Keratinocyte (primary cell): Measurements from ENCODE around the gene TPCN2. TPM values are rescaled to one million over a fixed set of nuclear protein-coding genes. Genes with fewer than 3 reads are reported as not detected.

ENCODE experiments used
- DNase-seq: peaks from one replicate; pipeline ENCODE4 v3.0.0-alpha.2; 2011; ENCODE audit warnings: low read depth, missing footprints, low spot score
- FAIRE-seq: peaks from 2 replicates; lab custom pipeline; 2011; peaks lifted over from hg19 to GRCh38; lab: Jason Lieb, UNC
- H2AFZ ChIP-seq: 2 replicates; pipeline ENCODE4 v1.6.0; 2012; ENCODE audit warnings: low read length, control low read depth, inconsistent platforms; ENCODE audit not compliant: control insufficient read depth
- H3K27ac ChIP-seq: 2 replicates; pipeline ENCODE4 v1.5.1; 2011; ENCODE audit warnings: low read length; ENCODE audit not compliant: control insufficient read depth, insufficient read depth
- H3K27me3 ChIP-seq: 3 replicates; pipeline ENCODE4 v1.6.0; 2011; ENCODE audit warnings: low read length; ENCODE audit not compliant: control insufficient read depth, insufficient read depth; ENCODE audit errors: extremely low read depth
- H3K36me3 ChIP-seq, 2 experiments: 2 replicates in 1 of 2; 3 replicates in 1 of 2; pipeline ENCODE4 v1.5.1; 2011; ENCODE audit warnings: low read length in 2 of 2, mild to moderate bottlenecking in 1 of 2; ENCODE audit not compliant: control insufficient read depth in 2 of 2, insufficient read depth in 2 of 2; ENCODE audit errors: extremely low read depth in 1 of 2
- H3K4me1 ChIP-seq: 3 replicates; pipeline ENCODE4 v1.5.1; 2011; ENCODE audit warnings: low read length; ENCODE audit not compliant: control insufficient read depth, insufficient read depth; ENCODE audit errors: extremely low read depth
- H3K4me2 ChIP-seq: 3 replicates; pipeline ENCODE4 v1.6.0; 2011; ENCODE audit warnings: low read depth, low read length; ENCODE audit not compliant: control insufficient read depth, insufficient read depth; ENCODE audit errors: extremely low read depth
- H3K4me3 ChIP-seq, 3 experiments: fragments of 200-600 bp in 1 of 3; sonication (generic) in 1 of 3; 2 replicates in 2 of 3; 3 replicates in 1 of 3; pipeline ENCODE4 v1.5.1; 2011 to 2016; ENCODE audit warnings: low read length in 3 of 3, mild to moderate bottlenecking in 3 of 3, control low read depth in 2 of 3, inconsistent platforms in 1 of 3, low read depth in 1 of 3, mixed read lengths in 1 of 3, mixed run types in 1 of 3, moderate library complexity in 1 of 3; ENCODE audit not compliant: control insufficient read depth in 2 of 3, insufficient read depth in 2 of 3; ENCODE audit errors: extremely low read depth in 1 of 3
- H3K79me2 ChIP-seq: 2 replicates; pipeline ENCODE4 v1.6.0; 2012; ENCODE audit warnings: low read length; ENCODE audit not compliant: control insufficient read depth, insufficient read depth
- H3K9ac ChIP-seq: 3 replicates; pipeline ENCODE4 v1.6.0; 2011; ENCODE audit warnings: low read length; ENCODE audit not compliant: control insufficient read depth, insufficient read depth; ENCODE audit errors: extremely low read depth
- H3K9me1 ChIP-seq: 3 replicates; pipeline ENCODE4 v1.6.0; 2011; ENCODE audit warnings: low read length; ENCODE audit not compliant: control insufficient read depth, insufficient read depth; ENCODE audit errors: extremely low read depth
- H3K9me3 ChIP-seq: 2 replicates; pipeline ENCODE4 v1.5.1; 2012; ENCODE audit warnings: low read depth, low read length; ENCODE audit not compliant: control insufficient read depth
- H4K20me1 ChIP-seq: 3 replicates; pipeline ENCODE4 v1.6.0; 2011; ENCODE audit warnings: low read length; ENCODE audit not compliant: control insufficient read depth, insufficient read depth; ENCODE audit errors: extremely low read depth
- EZH2 ChIP-seq: IDR thresholded peaks from one replicate; pipeline ENCODE4 v1.6.1; 2012; ENCODE audit warnings: inconsistent platforms, mild to moderate bottlenecking, low read length, moderate library complexity
- dilution Hi-C: fragments of 300-500 bp; cut with MboI; formaldehyde crosslinking; loops from one replicate; pipeline ENCODE4 v1.7.0; 2020; ENCODE audit warnings: low sequenced_read_pairs; ENCODE audit not compliant: extremely low pct_ligation_motif_present
- polyA plus RNA-seq, 5 experiments: library from polyadenylated mRNA; depleted of rRNA in 3 of 5; stranded (reverse) in 3 of 5; stranded (forward) in 1 of 5; unstranded in 1 of 5; fragments of >200 nt; gene quantifications; 1 replicate in 1 of 5; 2 replicates in 3 of 5; 3 replicates in 1 of 5; pipeline versions ENCODE4 v1.2.1 to v1.2.3, GENCODE V29; 2011 to 2012; ENCODE audit warnings: missing spikeins in 2 of 5, low read depth in 1 of 5, low replicate concordance in 1 of 5
- TF ChIP-seq, protein P1 (sequence below), 3 experiments: IDR thresholded peaks in 1 of 3; conservative IDR thresholded peaks in 1 of 3; optimal IDR thresholded peaks in 1 of 3; 2 replicates in 2 of 3; 3 replicates in 1 of 3; pipeline versions ENCODE3 to v1.5.1; 2011; ENCODE audit warnings: low read length in 3 of 3, mild to moderate bottlenecking in 3 of 3, moderate library complexity in 2 of 3, control low read depth in 1 of 3, inconsistent platforms in 1 of 3; ENCODE audit not compliant: insufficient read depth in 2 of 3; ENCODE audit errors: extremely low read depth in 1 of 3

The TPCN2 gene
- polyA plus RNA-seq, 1 donor (not counting 4 experiments of a cell fraction or from before 2014, with no cell fraction given) = 7.7 TPM

DNA sequence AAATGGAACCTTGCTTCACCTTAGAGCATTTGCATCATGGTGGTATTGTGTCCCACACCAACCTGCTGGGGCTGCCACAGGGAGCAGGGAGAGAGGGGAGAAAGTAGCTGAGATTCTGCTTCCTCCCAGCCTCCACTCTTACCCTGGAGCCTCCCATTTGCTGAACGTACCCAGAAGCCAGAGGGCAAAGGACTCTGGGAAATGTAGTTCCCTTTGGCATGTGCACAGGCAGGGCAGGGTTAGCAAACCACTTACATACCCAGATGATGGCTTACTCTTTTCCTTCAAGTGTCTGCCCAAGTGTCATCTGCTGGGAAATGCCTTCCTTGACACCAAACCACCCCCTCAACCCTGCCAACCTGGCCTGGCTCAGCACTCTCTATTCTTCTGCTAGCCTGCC, 123.9 kb downstream of the TPCN2 start:
- H3K4me2 ChIP-seq = no peak overlapping the region
- dilution Hi-C loops = no loop called here
- DNase-seq (no peak), FAIRE-seq (no peak)
- peaks cover 2% of the 10 kb centered on the region for H3K27me3 ChIP-seq
- H3K79me2 ChIP-seq = no peaks in the 10 kb centered on the region
- no peaks in the 10 kb centered on the region for H3K9me1 ChIP-seq
- H4K20me1 ChIP-seq = no peaks in the 10 kb centered on the region
- no peak overlapping the region for H3K4me3 ChIP-seq
- H3K36me3 ChIP-seq = no peaks in the 10 kb centered on the region
- no peak overlapping the region for H2AFZ ChIP-seq
- no peak overlapping the region for H3K27ac ChIP-seq
- H3K4me1 ChIP-seq = peaks cover 20% of the 10 kb centered on the region
- H3K9ac ChIP-seq = no peak overlapping the region
- no peak for TF ChIP-seq EZH2
- TF ChIP-seq, protein P1, sequence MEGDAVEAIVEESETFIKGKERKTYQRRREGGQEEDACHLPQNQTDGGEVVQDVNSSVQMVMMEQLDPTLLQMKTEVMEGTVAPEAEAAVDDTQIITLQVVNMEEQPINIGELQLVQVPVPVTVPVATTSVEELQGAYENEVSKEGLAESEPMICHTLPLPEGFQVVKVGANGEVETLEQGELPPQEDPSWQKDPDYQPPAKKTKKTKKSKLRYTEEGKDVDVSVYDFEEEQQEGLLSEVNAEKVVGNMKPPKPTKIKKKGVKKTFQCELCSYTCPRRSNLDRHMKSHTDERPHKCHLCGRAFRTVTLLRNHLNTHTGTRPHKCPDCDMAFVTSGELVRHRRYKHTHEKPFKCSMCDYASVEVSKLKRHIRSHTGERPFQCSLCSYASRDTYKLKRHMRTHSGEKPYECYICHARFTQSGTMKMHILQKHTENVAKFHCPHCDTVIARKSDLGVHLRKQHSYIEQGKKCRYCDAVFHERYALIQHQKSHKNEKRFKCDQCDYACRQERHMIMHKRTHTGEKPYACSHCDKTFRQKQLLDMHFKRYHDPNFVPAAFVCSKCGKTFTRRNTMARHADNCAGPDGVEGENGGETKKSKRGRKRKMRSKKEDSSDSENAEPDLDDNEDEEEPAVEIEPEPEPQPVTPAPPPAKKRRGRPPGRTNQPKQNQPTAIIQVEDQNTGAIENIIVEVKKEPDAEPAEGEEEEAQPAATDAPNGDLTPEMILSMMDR (optimal IDR thresholded peaks at IDR 0.05 in 1 of 3, IDR thresholded peaks at IDR 0.05 in 1 of 3, conservative IDR thresholded peaks at IDR 0.05 in 1 of 3; ENCODE audit: extremely low read depth in 1 of 3, insufficient read depth in 2 of 3, low read length in 3 of 3) = no peak
- H3K9me3 ChIP-seq = no peaks in the 10 kb centered on the region

DNA sequence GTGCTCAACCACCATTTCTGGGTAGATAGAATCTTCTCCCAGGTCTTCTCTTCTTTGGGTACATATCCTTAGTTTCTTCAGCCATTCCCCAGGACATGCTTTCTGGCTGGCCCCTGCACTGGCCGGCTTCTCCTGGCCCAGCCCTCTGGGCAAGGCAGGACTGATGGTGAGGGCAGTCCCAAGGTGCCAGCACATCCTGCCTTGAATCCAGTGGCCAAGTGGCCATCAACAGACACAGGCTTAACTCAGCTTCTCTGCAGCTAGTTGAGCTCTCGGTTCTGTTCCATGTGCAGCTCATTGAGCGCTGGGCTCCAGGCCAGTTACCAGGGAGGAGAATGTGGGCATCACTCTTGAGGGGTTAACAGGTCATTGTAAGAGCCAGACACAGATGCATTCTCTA, 124.6 kb downstream of the TPCN2 start:
- dilution Hi-C loops = no loop called here
- DNase-seq (no peak), FAIRE-seq (no peak)

More for the DNA sequence above, 124.6 kb downstream of the TPCN2 start:
- no peaks in the 10 kb centered on the region for H3K36me3 ChIP-seq
- peaks cover 18% of the 10 kb centered on the region for H3K4me1 ChIP-seq
- H3K27me3 ChIP-seq = peaks cover 2% of the 10 kb centered on the region
- no peak overlapping the region for H2AFZ ChIP-seq
- H3K79me2 ChIP-seq = no peaks in the 10 kb centered on the region
- no peaks in the 10 kb centered on the region for H4K20me1 ChIP-seq
- no peak overlapping the region for H3K27ac ChIP-seq
- H3K9me1 ChIP-seq = no peaks in the 10 kb centered on the region
- TF ChIP-seq, protein P1 (optimal IDR thresholded peaks at IDR 0.05 in 1 of 3, IDR thresholded peaks at IDR 0.05 in 1 of 3, conservative IDR thresholded peaks at IDR 0.05 in 1 of 3; ENCODE audit: extremely low read depth in 1 of 3, insufficient read depth in 2 of 3, low read length in 3 of 3) = no peak
- TF ChIP-seq EZH2 = no peak
- no peak overlapping the region for H3K4me2 ChIP-seq
- no peak overlapping the region for H3K4me3 ChIP-seq
- no peak overlapping the region for H3K9ac ChIP-seq
- no peaks in the 10 kb centered on the region for H3K9me3 ChIP-seq
